ENCODE data around the gene REEP1.

DNA sequence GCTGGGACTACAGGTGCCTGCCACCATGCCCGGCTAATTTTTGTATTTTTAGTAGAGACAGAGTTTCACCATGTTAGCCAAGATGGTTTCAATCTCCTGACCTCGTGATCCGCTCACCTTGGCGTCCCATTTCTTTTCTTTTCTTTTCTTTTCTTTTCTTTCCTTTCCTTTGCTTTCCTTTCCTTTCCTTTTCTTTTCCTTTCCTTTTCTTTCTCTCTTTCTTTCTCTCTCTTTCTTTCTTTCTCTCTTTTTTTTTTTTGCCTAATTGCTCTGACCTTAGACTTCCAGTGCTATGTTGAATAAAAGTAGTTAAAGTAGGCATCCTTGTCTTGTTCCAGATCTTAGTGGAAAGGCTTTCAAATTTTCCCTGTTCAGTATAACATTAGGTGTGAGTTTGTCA lies 41.0 kb upstream of the REEP1 start:
- TF ChIP-seq PBX3 (CRISPR knock-in tag; IDR thresholded peaks at IDR 0.05): no peak
- no peak for TF ChIP-seq CTCF (tag by site-specific recombination; IDR thresholded peaks at IDR 0.05)
- no peak for TF ChIP-seq ZNF423 (tag by site-specific recombination; IDR thresholded peaks at IDR 0.05)
- TF ChIP-seq ZBTB26 (tag by site-specific recombination; optimal IDR thresholded peaks at IDR 0.05): no peak
- TF ChIP-seq ZNF324 (tag by site-specific recombination; IDR thresholded peaks at IDR 0.05): no peak
- no peak for TF ChIP-seq MZF1 (tag by site-specific recombination; IDR thresholded peaks at IDR 0.05; ENCODE audit: borderline replicate concordance)
- TF ChIP-seq, protein P1, sequence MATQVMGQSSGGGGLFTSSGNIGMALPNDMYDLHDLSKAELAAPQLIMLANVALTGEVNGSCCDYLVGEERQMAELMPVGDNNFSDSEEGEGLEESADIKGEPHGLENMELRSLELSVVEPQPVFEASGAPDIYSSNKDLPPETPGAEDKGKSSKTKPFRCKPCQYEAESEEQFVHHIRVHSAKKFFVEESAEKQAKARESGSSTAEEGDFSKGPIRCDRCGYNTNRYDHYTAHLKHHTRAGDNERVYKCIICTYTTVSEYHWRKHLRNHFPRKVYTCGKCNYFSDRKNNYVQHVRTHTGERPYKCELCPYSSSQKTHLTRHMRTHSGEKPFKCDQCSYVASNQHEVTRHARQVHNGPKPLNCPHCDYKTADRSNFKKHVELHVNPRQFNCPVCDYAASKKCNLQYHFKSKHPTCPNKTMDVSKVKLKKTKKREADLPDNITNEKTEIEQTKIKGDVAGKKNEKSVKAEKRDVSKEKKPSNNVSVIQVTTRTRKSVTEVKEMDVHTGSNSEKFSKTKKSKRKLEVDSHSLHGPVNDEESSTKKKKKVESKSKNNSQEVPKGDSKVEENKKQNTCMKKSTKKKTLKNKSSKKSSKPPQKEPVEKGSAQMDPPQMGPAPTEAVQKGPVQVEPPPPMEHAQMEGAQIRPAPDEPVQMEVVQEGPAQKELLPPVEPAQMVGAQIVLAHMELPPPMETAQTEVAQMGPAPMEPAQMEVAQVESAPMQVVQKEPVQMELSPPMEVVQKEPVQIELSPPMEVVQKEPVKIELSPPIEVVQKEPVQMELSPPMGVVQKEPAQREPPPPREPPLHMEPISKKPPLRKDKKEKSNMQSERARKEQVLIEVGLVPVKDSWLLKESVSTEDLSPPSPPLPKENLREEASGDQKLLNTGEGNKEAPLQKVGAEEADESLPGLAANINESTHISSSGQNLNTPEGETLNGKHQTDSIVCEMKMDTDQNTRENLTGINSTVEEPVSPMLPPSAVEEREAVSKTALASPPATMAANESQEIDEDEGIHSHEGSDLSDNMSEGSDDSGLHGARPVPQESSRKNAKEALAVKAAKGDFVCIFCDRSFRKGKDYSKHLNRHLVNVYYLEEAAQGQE (tag by site-specific recombination; IDR thresholded peaks at IDR 0.05): no peak
- TF ChIP-seq KLF16 (tag by site-specific recombination; IDR thresholded peaks at IDR 0.05): no peak
- TF ChIP-seq GLI4 (tag by site-specific recombination; IDR thresholded peaks at IDR 0.05): no peak
- TF ChIP-seq KLF7 (tag by site-specific recombination; IDR thresholded peaks at IDR 0.05; ENCODE audit: borderline replicate concordance): no peak

Data from HEK293 (cell line).